OCI-LY1 (cell line): Measurements from ENCODE around the gene CDHR1.

Experiments used
- H2AFZ ChIP-seq: fragments of 200-600 bp; sonication (generic), shearing (Covaris generic); 2 replicates; pipeline ENCODE4 v1.6.0; 2014; ENCODE audit warnings: antibody characterized with exemption, mild to moderate bottlenecking, low read length
- H3F3A ChIP-seq: fragments of 200-600 bp; sonication (generic), shearing (Covaris generic); 2 replicates; pipeline ENCODE4 v1.6.0; 2014; ENCODE audit warnings: mild to moderate bottlenecking, antibody characterized with exemption, low read length, moderate library complexity; ENCODE audit not compliant: insufficient read depth
- H3K27ac ChIP-seq: fragments of 200-600 bp; sonication (generic); 2 replicates; pipeline ENCODE4 v1.5.1; 2014; ENCODE audit warnings: low read length, mixed run types, mild to moderate bottlenecking, low read depth; ENCODE audit not compliant: poor library complexity, severe bottlenecking
- H3K27me3 ChIP-seq: fragments of 200-600 bp; sonication (generic); 2 replicates; pipeline ENCODE4 v1.6.0; 2014; ENCODE audit warnings: antibody characterized with exemption, mild to moderate bottlenecking, low read length, moderate library complexity; ENCODE audit not compliant: insufficient read depth
- H3K36me3 ChIP-seq: fragments of 200-600 bp; sonication (generic); 2 replicates; pipeline ENCODE4 v1.6.1; 2014; ENCODE audit warnings: mild to moderate bottlenecking, antibody characterized with exemption, low read length, moderate library complexity, mixed read lengths; ENCODE audit not compliant: insufficient read depth
- H3K4me1 ChIP-seq: fragments of 200-600 bp; sonication (generic); 2 replicates; pipeline ENCODE4 v1.5.1; 2014; ENCODE audit warnings: mild to moderate bottlenecking, low read length, moderate library complexity; ENCODE audit not compliant: insufficient read depth, severe bottlenecking
- H3K4me2 ChIP-seq: fragments of 200-600 bp; sonication (generic), shearing (Covaris generic); 2 replicates; pipeline ENCODE4 v1.6.1; 2014; ENCODE audit warnings: low read length
- H3K4me3 ChIP-seq: fragments of 200-600 bp; sonication (generic); 2 replicates; pipeline ENCODE4 v1.5.1; 2014; ENCODE audit warnings: low read length, low read depth, mild to moderate bottlenecking, mixed read lengths; ENCODE audit not compliant: poor library complexity, severe bottlenecking
- H3K79me2 ChIP-seq: fragments of 200-600 bp; shearing (Covaris generic); 2 replicates; pipeline ENCODE4 v1.6.1; 2016; ENCODE audit warnings: mixed run types, low read length, mixed read lengths; ENCODE audit not compliant: insufficient read depth
- H3K9ac ChIP-seq: fragments of 200-600 bp; sonication (generic), shearing (Covaris generic); 2 replicates; pipeline ENCODE4 v1.6.1; 2014; ENCODE audit warnings: mild to moderate bottlenecking, low read length, mixed read lengths
- H3K9me2 ChIP-seq: fragments of 200-600 bp; sonication (generic), shearing (Covaris generic); 2 replicates; pipeline ENCODE4 v1.6.1; 2014; ENCODE audit warnings: low read depth, mild to moderate bottlenecking, low read length, mixed read lengths
- H3K9me3 ChIP-seq: fragments of 200-600 bp; shearing (Covaris generic); 2 replicates; pipeline ENCODE4 v1.6.1; 2014; ENCODE audit warnings: low read length, mixed read lengths
- H4K20me1 ChIP-seq: fragments of 200-600 bp; sonication (generic), shearing (Covaris generic); 2 replicates; pipeline ENCODE4 v1.6.0; 2016; ENCODE audit warnings: mild to moderate bottlenecking, low read length; ENCODE audit not compliant: insufficient read depth
- CTCF ChIP-seq: fragments of 200-600 bp; sonication (generic), shearing (Covaris generic); IDR thresholded peaks from 2 replicates; pipeline ENCODE4 v1.5.1; 2017; ENCODE audit warnings: mild to moderate bottlenecking, antibody characterized with exemption, low read length, moderate library complexity, mixed read lengths
- EZH2 ChIP-seq: fragments of 200-600 bp; sonication (generic), shearing (Covaris generic); IDR thresholded peaks from 2 replicates; pipeline ENCODE4 v1.8.0; 2017; ENCODE audit warnings: borderline replicate concordance, mixed run types, mild to moderate bottlenecking, antibody characterized with exemption, low read length, moderate library complexity, mixed read lengths

The CDHR1 gene

GRCh38 chr10:84158550-84158949 lies 35.8 kb upstream of the CDHR1 start:
- no peaks in the 10 kb centered on the region for H3K9me2 ChIP-seq
- H3K9me3 ChIP-seq = no peaks in the 10 kb centered on the region
- no peak overlapping the region for H2AFZ ChIP-seq
- H3F3A ChIP-seq = no peaks in the 10 kb centered on the region
- H3K4me2 ChIP-seq = no peak overlapping the region
- no peak overlapping the region for H3K4me3 ChIP-seq
- H3K27ac ChIP-seq = no peak overlapping the region
- no peaks in the 10 kb centered on the region for H3K79me2 ChIP-seq
- peaks cover 17% of the 10 kb centered on the region for H3K36me3 ChIP-seq
- TF ChIP-seq EZH2 (no peak), CTCF (no peak)
- H3K27me3 ChIP-seq = no peaks in the 10 kb centered on the region; the same call in 1 of the 2 replicates
- no peak overlapping the region for H3K9ac ChIP-seq
- no peaks in the 10 kb centered on the region for H4K20me1 ChIP-seq
- H3K4me1 ChIP-seq = peaks cover 4% of the 10 kb centered on the region

GRCh38 chr10:84159076-84159685 lies 35.2 kb upstream of the CDHR1 start:
- Histone ChIP-seq H2AFZ (no peak overlapping the region), H3K4me3 (no peak overlapping the region), H4K20me1 (no peaks in the 10 kb centered on the region), H3K4me1 (peaks cover 10% of the 10 kb centered on the region), H3F3A (no peaks in the 10 kb centered on the region), H3K27ac (no peak overlapping the region), H3K9me3 (no peaks in the 10 kb centered on the region), H3K9me2 (no peaks in the 10 kb centered on the region), H3K4me2 (no peak overlapping the region), H3K79me2 (no peaks in the 10 kb centered on the region), H3K36me3 (peaks cover 11% of the 10 kb centered on the region), H3K9ac (no peak overlapping the region), H3K27me3 (no peaks in the 10 kb centered on the region; the same call in 1 of the 2 replicates)
- TF ChIP-seq CTCF (no peak), EZH2 (no peak)

GRCh38 chr10:84160663-84161362 lies 33.5 kb upstream of the CDHR1 start:
- Histone ChIP-seq H3K79me2 (no peaks in the 10 kb centered on the region), H3K4me1 (peaks cover 21% of the 10 kb centered on the region), H3K4me2 (no peak overlapping the region), H3K27me3 (no peaks in the 10 kb centered on the region; the same call in 1 of the 2 replicates), H3K36me3 (no peaks in the 10 kb centered on the region; the same call in 1 of the 2 replicates), H4K20me1 (no peaks in the 10 kb centered on the region), H3K4me3 (no peak overlapping the region), H3K9ac (no peak overlapping the region), H3K9me3 (no peaks in the 10 kb centered on the region), H2AFZ (no peak overlapping the region), H3K27ac (no peak overlapping the region), H3F3A (no peaks in the 10 kb centered on the region), H3K9me2 (no peaks in the 10 kb centered on the region)
- no peak for TF ChIP-seq EZH2
- peak; percentile 38; the same call in 1 of the 2 replicates for TF ChIP-seq CTCF
